Cardiac muscle cell (in vitro differentiated cells and primary cell): Measurements from ENCODE around the gene MGST2. TPM values are rescaled to one million over a fixed set of nuclear protein-coding genes. Genes with fewer than 3 reads are reported as not detected.

ENCODE experiments used
- DNase-seq, 2 donors: peaks; one replicate each; pipeline versions ENCODE4 v3.0.0 to v3.0.0-alpha.2; 2010 to 2017; ENCODE audit warnings: low read depth in 1 of 2, low spot score in 1 of 2
- H3K27ac ChIP-seq: fragments of 200-600 bp; sonication (generic); 2 replicates; pipeline ENCODE4 v1.5.1; 2016
- H3K27me3 ChIP-seq: fragments of 200-600 bp; sonication (generic); 2 replicates; pipeline ENCODE4 v1.6.0; 2016; ENCODE audit warnings: control low read depth
- H3K36me3 ChIP-seq: fragments of 200-600 bp; sonication (generic); 2 replicates; pipeline ENCODE4 v1.5.1; 2016; ENCODE audit warnings: control low read depth
- H3K4me1 ChIP-seq: fragments of 200-600 bp; sonication (generic); 2 replicates; pipeline ENCODE4 v1.8.1; 2017; ENCODE audit warnings: low read depth, mild to moderate bottlenecking, mixed run types
- H3K4me3 ChIP-seq: fragments of 200-600 bp; sonication (generic); 2 replicates; pipeline ENCODE4 v1.5.1; 2016; ENCODE audit warnings: mild to moderate bottlenecking
- H3K9me3 ChIP-seq: fragments of 200-600 bp; sonication (generic); 2 replicates; pipeline ENCODE4 v1.5.1; 2017; ENCODE audit warnings: low read depth, mild to moderate bottlenecking, control low read depth
- CTCF ChIP-seq: IDR thresholded peaks from 2 replicates; pipeline ENCODE4 v1.5.1; 2012; ENCODE audit warnings: low read depth, mild to moderate bottlenecking, low read length
- polyA plus RNA-seq: library from polyadenylated mRNA; unstranded; fragments of >200 nt; fragmentation: Nextera tagmentation; extraction: Ambion mirVana; gene quantifications from 2 replicates; pipeline ENCODE4 v1.2.1, GENCODE V29; 2016
- total RNA-seq: library from RNA; depleted of rRNA; stranded (reverse); fragments of >200 nt; gene quantifications from 2 replicates; pipeline ENCODE4 v1.2.3, GENCODE V29; 2016

Gene MGST2
- total and polyA plus RNA-seq, 2 experiments from 2014 or later = 36.5 to 90.8 TPM

GRCh38 chr4:139668658-139669201 lies 3.1 kb downstream of the MGST2 start:
- no peak overlapping the region for H3K27ac ChIP-seq
- H3K4me1 ChIP-seq = peaks cover 36% of the 10 kb centered on the region
- DNase-seq = no peak
- H3K9me3 ChIP-seq = no peaks in the 10 kb centered on the region
- H3K27me3 ChIP-seq = no peaks in the 10 kb centered on the region
- no peak for TF ChIP-seq CTCF
- no peak overlapping the region for H3K4me3 ChIP-seq
- no peaks in the 10 kb centered on the region for H3K36me3 ChIP-seq

GRCh38 chr4:139669335-139669734 lies 3.7 kb downstream of the MGST2 start:
- no peak for TF ChIP-seq CTCF
- Histone ChIP-seq H3K4me3 (no peak overlapping the region), H3K9me3 (no peaks in the 10 kb centered on the region), H3K27ac (no peak overlapping the region), H3K4me1 (peaks cover 30% of the 10 kb centered on the region), H3K27me3 (no peaks in the 10 kb centered on the region), H3K36me3 (no peaks in the 10 kb centered on the region)
- no peak for DNase-seq

- Histone ChIP-seq H3K4me1 (peaks cover 28% of the 10 kb centered on the region), H3K27me3 (no peaks in the 10 kb centered on the region), H3K9me3 (no peaks in the 10 kb centered on the region), H3K36me3 (no peaks in the 10 kb centered on the region), H3K27ac (no peak overlapping the region), H3K4me3 (no peak overlapping the region)
- DNase-seq = no peak
- no peak for TF ChIP-seq CTCF
These were observed 4.3 kb downstream of the MGST2 start for GRCh38 chr4:139669890-139670289.

GRCh38 chr4:139670775-139671174 lies 5.2 kb downstream of the MGST2 start:
- no peaks in the 10 kb centered on the region for H3K9me3 ChIP-seq
- H3K4me3 ChIP-seq = no peak overlapping the region
- peaks cover 22% of the 10 kb centered on the region for H3K4me1 ChIP-seq
- no peak for DNase-seq
- no peaks in the 10 kb centered on the region for H3K27me3 ChIP-seq
- no peak for TF ChIP-seq CTCF
- H3K36me3 ChIP-seq = no peaks in the 10 kb centered on the region
- no peak overlapping the region for H3K27ac ChIP-seq

- Histone ChIP-seq H3K36me3 (no peaks in the 10 kb centered on the region), H3K27me3 (no peaks in the 10 kb centered on the region), H3K27ac (no peak overlapping the region), H3K4me3 (no peak overlapping the region), H3K4me1 (peaks cover 13% of the 10 kb centered on the region), H3K9me3 (no peaks in the 10 kb centered on the region)
- TF ChIP-seq CTCF = no peak
- DNase-seq = no peak
These were observed 6.6 kb downstream of the MGST2 start for GRCh38 chr4:139672215-139672614.

- no peak for DNase-seq
- no peaks in the 10 kb centered on the region for H3K9me3 ChIP-seq
- H3K27me3 ChIP-seq = no peaks in the 10 kb centered on the region
- no peaks in the 10 kb centered on the region for H3K36me3 ChIP-seq
- H3K4me3 ChIP-seq = no peak overlapping the region
- peaks cover 8% of the 10 kb centered on the region for H3K4me1 ChIP-seq
- no peak for TF ChIP-seq CTCF
- no peak overlapping the region for H3K27ac ChIP-seq
These were observed 7.1 kb downstream of the MGST2 start for GRCh38 chr4:139672732-139673131.
